Endodermal cell (in vitro differentiated cells): ENCODE measurements around the gene GABRR2. TPM values are rescaled to one million over a fixed set of nuclear protein-coding genes. Genes with fewer than 3 reads are reported as not detected.

Source experiments
- DNase-seq: peaks from one replicate; pipeline ENCODE4 v3.0.0-alpha.2; 2017
- H3K27ac ChIP-seq: 2 replicates; pipeline ENCODE4 v1.5.1; 2013; ENCODE audit warnings: mild to moderate bottlenecking, low read depth, low read length, moderate library complexity
- H3K27me3 ChIP-seq: 2 replicates; pipeline ENCODE4 v1.6.1; 2013; ENCODE audit warnings: mild to moderate bottlenecking, low read length, moderate library complexity; ENCODE audit not compliant: insufficient read depth, control insufficient read depth, poor library complexity, severe bottlenecking
- H3K36me3 ChIP-seq: 2 replicates; pipeline ENCODE4 v1.7.0; 2013; ENCODE audit warnings: mild to moderate bottlenecking, low read length, moderate library complexity; ENCODE audit not compliant: control insufficient read depth, insufficient read depth
- H3K4me1 ChIP-seq: one replicate; pipeline ENCODE4 v1.7.0; 2013; ENCODE audit warnings: low read length; ENCODE audit not compliant: control insufficient read depth, insufficient read depth
- H3K4me3 ChIP-seq: 2 replicates; pipeline ENCODE4 v1.5.1; 2013; ENCODE audit warnings: mild to moderate bottlenecking, low read length, moderate library complexity
- H3K9ac ChIP-seq: 2 replicates; pipeline ENCODE4 v1.6.1; 2013; ENCODE audit warnings: mild to moderate bottlenecking, low read length, moderate library complexity; ENCODE audit not compliant: poor library complexity, severe bottlenecking; ENCODE audit errors: extremely low read depth
- H3K9me3 ChIP-seq: 2 replicates; pipeline ENCODE4 v1.6.1; 2013; ENCODE audit warnings: mild to moderate bottlenecking, low read length, moderate library complexity; ENCODE audit not compliant: control insufficient read depth
- H3K27ac Mint-ChIP-seq: 2 replicates; pipeline ENCODE4 v1.8.0; 2020; ENCODE audit warnings: mixed read lengths
- H3K27me3 Mint-ChIP-seq: 2 replicates; pipeline ENCODE4 v1.8.0; 2021; ENCODE audit warnings: mild to moderate bottlenecking, mixed read lengths; ENCODE audit not compliant: insufficient read depth
- H3K36me3 Mint-ChIP-seq: 2 replicates; pipeline ENCODE4 v1.8.0; 2020; ENCODE audit warnings: low read depth, mixed read lengths
- H3K4me1 Mint-ChIP-seq: 2 replicates; pipeline ENCODE4 v1.8.0; 2020; ENCODE audit warnings: mixed read lengths
- H3K4me3 Mint-ChIP-seq: 2 replicates; pipeline ENCODE4 v1.8.0; 2020; ENCODE audit warnings: mild to moderate bottlenecking, moderate library complexity, mixed read lengths
- H3K9me3 Mint-ChIP-seq: 2 replicates; pipeline ENCODE4 v1.8.0; 2020; ENCODE audit warnings: mild to moderate bottlenecking, mixed read lengths
- WGBS, 2 experiments: methylation state at CpG; one replicate each; pipeline versions ENCODE4 v1.1.5 to v1.1.7; 2013; ENCODE audit warnings: missing lambda C conversion rate in 2 of 2, mixed read lengths in 1 of 2; ENCODE audit not compliant: insufficient coverage in 1 of 2, insufficient read length in 1 of 2; 5-methylcytosine and 5-hydroxymethylcytosine counted together
- total RNA-seq, 2 donors: library from RNA; stranded (reverse); fragmentation: NEBNext Ultra II Directional in 1 of 2; extraction: Animal tissue kit (Norgen Biotek cat#: 25700) in 1 of 2; gene quantifications; 2 replicates in 1 of 2; 3 replicates in 1 of 2; pipeline ENCODE4 v1.2.1, GENCODE V29; 2021
- TF ChIP-seq, protein P1 (sequence below): fragments of 200-600 bp; sonication (generic); conservative IDR thresholded peaks from 2 replicates; pipeline ENCODE4 v1.5.0; 2021; ENCODE audit warnings: antibody characterized with exemption, mild to moderate bottlenecking

Gene GABRR2
- total RNA-seq, 2 donors from 2014 or later, result 0.15 to 0.27 TPM

- no peaks in the 10 kb centered on the region for H3K9me3 Mint-ChIP-seq
- H3K27ac ChIP-seq, result no peak overlapping the region
- no peaks in the 10 kb centered on the region for H3K9me3 ChIP-seq
- H3K4me1 Mint-ChIP-seq, result no peaks in the 10 kb centered on the region
- H3K9ac ChIP-seq, result no peak overlapping the region
- no peak overlapping the region for H3K27ac Mint-ChIP-seq
- H3K4me3 Mint-ChIP-seq, result no peak overlapping the region
- H3K27me3 Mint-ChIP-seq, result no peaks in the 10 kb centered on the region
- TF ChIP-seq, protein P1, sequence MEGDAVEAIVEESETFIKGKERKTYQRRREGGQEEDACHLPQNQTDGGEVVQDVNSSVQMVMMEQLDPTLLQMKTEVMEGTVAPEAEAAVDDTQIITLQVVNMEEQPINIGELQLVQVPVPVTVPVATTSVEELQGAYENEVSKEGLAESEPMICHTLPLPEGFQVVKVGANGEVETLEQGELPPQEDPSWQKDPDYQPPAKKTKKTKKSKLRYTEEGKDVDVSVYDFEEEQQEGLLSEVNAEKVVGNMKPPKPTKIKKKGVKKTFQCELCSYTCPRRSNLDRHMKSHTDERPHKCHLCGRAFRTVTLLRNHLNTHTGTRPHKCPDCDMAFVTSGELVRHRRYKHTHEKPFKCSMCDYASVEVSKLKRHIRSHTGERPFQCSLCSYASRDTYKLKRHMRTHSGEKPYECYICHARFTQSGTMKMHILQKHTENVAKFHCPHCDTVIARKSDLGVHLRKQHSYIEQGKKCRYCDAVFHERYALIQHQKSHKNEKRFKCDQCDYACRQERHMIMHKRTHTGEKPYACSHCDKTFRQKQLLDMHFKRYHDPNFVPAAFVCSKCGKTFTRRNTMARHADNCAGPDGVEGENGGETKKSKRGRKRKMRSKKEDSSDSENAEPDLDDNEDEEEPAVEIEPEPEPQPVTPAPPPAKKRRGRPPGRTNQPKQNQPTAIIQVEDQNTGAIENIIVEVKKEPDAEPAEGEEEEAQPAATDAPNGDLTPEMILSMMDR, result no peak
- DNase-seq, result no peak
- no peaks in the 10 kb centered on the region for H3K36me3 ChIP-seq
- no peaks in the 10 kb centered on the region for H3K36me3 Mint-ChIP-seq
- no peak overlapping the region for H3K4me3 ChIP-seq
- no peaks in the 10 kb centered on the region for H3K27me3 ChIP-seq
- WGBS, 2 experiments, result 93% methylated on average over 3 of the region's 3 CpGs; no CpG with 5 or more reads in 1 of the 2 experiments
- H3K4me1 ChIP-seq, result no peaks in the 10 kb centered on the region
Measured at GRCh38 chr6:89258912-89259311, 56.2 kb downstream of the GABRR2 start.

DNA sequence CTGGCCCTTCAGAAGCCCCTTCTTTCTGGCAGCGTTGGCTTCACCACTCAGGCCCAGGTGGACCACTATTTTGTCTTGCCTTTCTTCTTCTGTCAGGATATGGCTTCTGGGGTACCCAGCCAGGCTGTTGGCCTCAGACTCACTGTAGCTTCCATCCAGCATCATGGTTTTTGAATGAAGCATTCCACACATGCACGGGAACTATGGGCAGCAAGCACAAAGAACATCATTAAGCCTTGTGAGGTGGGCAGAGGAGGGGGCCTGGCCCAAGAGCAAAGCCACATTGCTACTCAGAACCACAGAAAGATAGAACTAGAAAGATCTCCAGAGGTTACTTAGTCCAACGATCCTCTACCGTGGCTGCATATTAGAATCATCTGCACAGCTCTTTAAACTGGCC is 57.3 kb downstream of the GABRR2 start:
- H3K36me3 ChIP-seq, result no peaks in the 10 kb centered on the region
- no peak overlapping the region for H3K27ac ChIP-seq
- Mint-ChIP-seq H3K27me3 (no peaks in the 10 kb centered on the region), H3K4me3 (no peak overlapping the region), H3K9me3 (no peaks in the 10 kb centered on the region), H3K36me3 (no peaks in the 10 kb centered on the region), H3K4me1 (no peaks in the 10 kb centered on the region), H3K27ac (no peak overlapping the region)
- WGBS, 2 experiments, result 92 to 100% methylated on average over 3 to 4 of the region's 4 CpGs
- H3K4me1 ChIP-seq, result no peaks in the 10 kb centered on the region
- DNase-seq, result no peak
- H3K9ac ChIP-seq, result no peak overlapping the region
- no peaks in the 10 kb centered on the region for H3K27me3 ChIP-seq
- TF ChIP-seq, protein P1, result no peak
- no peak overlapping the region for H3K4me3 ChIP-seq
- no peaks in the 10 kb centered on the region for H3K9me3 ChIP-seq

DNA sequence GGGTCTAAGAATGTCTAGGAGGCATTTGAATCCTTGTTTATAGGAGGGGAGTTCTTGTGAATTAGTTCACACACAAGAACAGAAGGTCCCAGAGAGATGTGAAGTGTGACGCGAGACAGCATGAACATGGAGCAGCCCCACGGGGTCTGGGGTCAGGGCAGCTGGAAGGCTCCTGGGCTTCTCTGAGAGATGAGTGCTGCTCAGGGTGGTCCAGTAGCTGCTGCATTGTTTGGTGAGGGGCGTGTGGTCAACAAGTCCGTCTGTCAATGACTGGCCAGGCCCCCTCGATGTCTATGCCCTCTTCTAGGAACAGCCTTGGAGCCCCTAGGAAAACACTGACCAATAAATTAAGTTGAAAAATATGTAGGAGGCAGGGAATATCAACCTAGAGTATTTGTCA is 57.8 kb downstream of the GABRR2 start:
- 90 to 97% methylated on average over 4 to 6 of the region's 6 CpGs for WGBS, 2 experiments
- no peak overlapping the region for H3K4me3 Mint-ChIP-seq

More for the DNA sequence above, 57.8 kb downstream of the GABRR2 start:
- H3K36me3 Mint-ChIP-seq, result no peaks in the 10 kb centered on the region
- Histone ChIP-seq H3K9me3 (no peaks in the 10 kb centered on the region), H3K4me1 (no peaks in the 10 kb centered on the region), H3K36me3 (no peaks in the 10 kb centered on the region), H3K9ac (no peak overlapping the region), H3K27me3 (no peaks in the 10 kb centered on the region), H3K27ac (no peak overlapping the region), H3K4me3 (no peak overlapping the region)
- TF ChIP-seq, protein P1, result no peak
- no peaks in the 10 kb centered on the region for H3K4me1 Mint-ChIP-seq
- no peak for DNase-seq
- no peaks in the 10 kb centered on the region for H3K27me3 Mint-ChIP-seq
- no peak overlapping the region for H3K27ac Mint-ChIP-seq
- H3K9me3 Mint-ChIP-seq, result no peaks in the 10 kb centered on the region
